Left lung (tissue), 10 donors: ENCODE measurements around the gene TMCC1. TPM values are rescaled to one million over a fixed set of nuclear protein-coding genes. Genes with fewer than 3 reads are reported as not detected.
"Not testable (repeated sequence)": the region's sequence is repeated elsewhere in the genome, so short reads cannot be mapped to it uniquely, and the experiment has no call there.

Experiments
- ATAC-seq: fragments of 200-7000 bp; cut with Tn5 transposase; one replicate; pipeline ENCODE4 v1.9.1; 2020; ENCODE audit warnings: moderate library complexity
- DNase-seq, 4 donors: peaks; one replicate each; pipeline ENCODE4 v3.0.0-alpha.2; 2013 to 2020
- H3K27ac ChIP-seq, 2 donors: fragments of 200-600 bp; sonication (generic) in 1 of 2; one replicate each; pipeline versions ENCODE4 v1.5.0 to v1.8.0; 2020 to 2021
- H3K27me3 ChIP-seq, 2 donors: fragments of 200-600 bp; sonication (generic) in 1 of 2; one replicate each; pipeline versions ENCODE4 v1.5.0 to v1.8.0; 2020 to 2021
- H3K36me3 ChIP-seq, 2 donors: fragments of 200-600 bp; sonication (generic) in 1 of 2; one replicate each; pipeline versions ENCODE4 v1.5.0 to v1.8.0; 2020 to 2021
- H3K4me1 ChIP-seq, 2 donors: fragments of 200-600 bp; one replicate each; pipeline ENCODE4 v1.8.0; 2021
- H3K4me3 ChIP-seq, 2 donors: fragments of 200-600 bp; sonication (generic) in 1 of 2; one replicate each; pipeline versions ENCODE4 v1.5.0 to v1.8.0; 2020 to 2021; ENCODE audit warnings: mild to moderate bottlenecking in 1 of 2
- H3K9me3 ChIP-seq, 2 donors: fragments of 200-600 bp; sonication (generic) in 1 of 2; one replicate each; pipeline versions ENCODE4 v1.5.0 to v1.8.0; 2020 to 2021
- intact Hi-C, 2 donors: fragments of 100-400 bp; cut with DNase I; formaldehyde crosslinking; loops; one replicate each; pipeline versions ENCODE4 v1.11.2 to v1.14.2; 2022
- polyA plus RNA-seq, 6 donors: library from polyadenylated mRNA; unstranded; fragments of 120-200 nt; gene quantifications; one replicate each; pipeline ENCODE4 v1.2.1, GENCODE V29; 2013; ENCODE audit not compliant: insufficient read length in 6 of 6
- total RNA-seq, 2 donors: library from RNA; stranded (reverse); fragmentation: NEBNext Ultra II Directional; extraction: Animal tissue kit (Norgen Biotek cat#: 25700); gene quantifications; one replicate each; pipeline ENCODE4 v1.2.1, GENCODE V29; 2021
- TF ChIP-seq, protein P1 (sequence below), 2 donors: fragments of 200-600 bp; sonication (generic) in 1 of 2; IDR thresholded peaks; one replicate each; pipeline versions ENCODE4 v1.5.0 to v1.8.0; 2021; ENCODE audit warnings: antibody characterized with exemption in 2 of 2
- donor health status: DM: no; HTN: yes; CAD: no.
- donor health status: DM: no; HTN: no; CAD: no.

The TMCC1 gene
- total and polyA plus RNA-seq, 8 donors: 24.4 to 38.8 (median 27.4) TPM

DNA sequence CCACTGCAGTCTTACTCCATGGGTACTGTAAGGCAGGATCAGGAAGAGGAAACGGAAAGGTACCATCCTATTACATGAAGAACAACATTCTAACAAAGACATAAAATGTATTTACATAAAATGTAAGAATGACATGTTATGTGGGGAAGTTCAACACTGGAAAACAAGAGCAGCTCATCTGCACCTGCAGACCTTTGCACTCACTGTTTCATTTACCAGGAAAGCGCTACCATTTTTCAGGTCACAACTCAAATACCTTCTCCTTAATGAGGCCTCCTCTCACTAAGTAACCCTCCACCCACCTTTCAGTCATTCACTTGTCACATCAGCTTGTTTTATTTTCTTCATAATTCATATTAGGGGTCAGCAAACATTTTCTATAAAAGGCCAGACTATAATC is 2.6 kb downstream of the TMCC1 start:
- Histone ChIP-seq H3K27ac (peak overlapping the region; percentile 26 to 28), H3K36me3 (no peaks in the 10 kb centered on the region), H3K4me1 (peaks cover 29 to 45% of the 10 kb centered on the region in 2 donors), H3K4me3 (no peak overlapping the region), H3K9me3 (no peaks in the 10 kb centered on the region), H3K27me3 (no peaks in the 10 kb centered on the region)
- intact Hi-C loops: no loop called here
- ATAC-seq (no peak), DNase-seq (no peak)
- TF ChIP-seq, protein P1, sequence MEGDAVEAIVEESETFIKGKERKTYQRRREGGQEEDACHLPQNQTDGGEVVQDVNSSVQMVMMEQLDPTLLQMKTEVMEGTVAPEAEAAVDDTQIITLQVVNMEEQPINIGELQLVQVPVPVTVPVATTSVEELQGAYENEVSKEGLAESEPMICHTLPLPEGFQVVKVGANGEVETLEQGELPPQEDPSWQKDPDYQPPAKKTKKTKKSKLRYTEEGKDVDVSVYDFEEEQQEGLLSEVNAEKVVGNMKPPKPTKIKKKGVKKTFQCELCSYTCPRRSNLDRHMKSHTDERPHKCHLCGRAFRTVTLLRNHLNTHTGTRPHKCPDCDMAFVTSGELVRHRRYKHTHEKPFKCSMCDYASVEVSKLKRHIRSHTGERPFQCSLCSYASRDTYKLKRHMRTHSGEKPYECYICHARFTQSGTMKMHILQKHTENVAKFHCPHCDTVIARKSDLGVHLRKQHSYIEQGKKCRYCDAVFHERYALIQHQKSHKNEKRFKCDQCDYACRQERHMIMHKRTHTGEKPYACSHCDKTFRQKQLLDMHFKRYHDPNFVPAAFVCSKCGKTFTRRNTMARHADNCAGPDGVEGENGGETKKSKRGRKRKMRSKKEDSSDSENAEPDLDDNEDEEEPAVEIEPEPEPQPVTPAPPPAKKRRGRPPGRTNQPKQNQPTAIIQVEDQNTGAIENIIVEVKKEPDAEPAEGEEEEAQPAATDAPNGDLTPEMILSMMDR (IDR thresholded peaks at IDR 0.05): no peak

DNA sequence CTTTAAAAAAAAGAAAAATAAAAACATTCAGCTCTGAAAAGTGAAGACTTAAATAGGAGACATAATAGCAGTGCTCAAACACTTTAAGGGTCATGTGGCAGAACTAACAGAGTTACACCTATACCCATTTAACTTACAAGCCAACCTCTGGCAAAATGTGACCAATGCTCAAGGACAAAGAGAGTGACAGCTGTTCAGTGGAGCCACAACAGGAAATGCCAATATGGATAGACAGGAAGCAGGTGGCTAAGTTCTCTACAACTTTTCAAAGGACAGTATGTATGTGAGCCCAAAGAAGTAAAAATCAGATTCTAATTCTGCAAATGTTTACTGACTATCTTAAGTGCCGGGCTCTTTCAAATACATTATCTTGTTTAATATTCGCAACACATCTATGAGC is 3.4 kb downstream of the TMCC1 start:
- intact Hi-C loops: no loop called here
- H3K27ac ChIP-seq: peak overlapping the region; percentile 26 to 28
- TF ChIP-seq, protein P1 (IDR thresholded peaks at IDR 0.05): no peak
- ATAC-seq: no peak
- no peaks in the 10 kb centered on the region for H3K27me3 ChIP-seq
- H3K9me3 ChIP-seq: no peaks in the 10 kb centered on the region
- no peak overlapping the region for H3K4me3 ChIP-seq
- peaks cover 29 to 45% of the 10 kb centered on the region in 2 donors for H3K4me1 ChIP-seq
- H3K36me3 ChIP-seq: no peaks in the 10 kb centered on the region
- DNase-seq: peak in 1 of 4 donors; percentile 13

DNA sequence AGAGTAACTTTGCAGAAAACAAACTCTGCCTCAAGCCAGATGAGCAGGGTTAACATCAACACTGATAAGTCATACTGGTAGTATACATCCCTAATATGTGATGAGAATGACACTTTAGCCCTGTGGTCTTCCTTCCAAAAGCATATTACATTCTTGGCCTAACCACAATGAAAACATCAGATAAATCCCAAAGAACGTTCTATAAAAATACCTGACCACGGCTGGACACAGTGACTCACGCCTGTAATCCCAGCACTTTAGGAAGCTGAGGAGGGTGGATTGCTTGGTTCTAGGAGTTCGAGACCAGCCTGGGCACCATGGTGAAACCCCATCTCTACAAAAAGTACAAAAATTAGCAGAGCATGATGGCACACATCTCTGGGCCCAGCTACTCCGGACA is 4.7 kb downstream of the TMCC1 start:
- peaks cover 25 to 38% of the 10 kb centered on the region in 2 donors for H3K4me1 ChIP-seq
- ATAC-seq (no peak), DNase-seq (no peak)
- H3K9me3 ChIP-seq: no peaks in the 10 kb centered on the region
- H3K4me3 ChIP-seq: no peak overlapping the region
- H3K36me3 ChIP-seq: no peaks in the 10 kb centered on the region
- TF ChIP-seq, protein P1 (IDR thresholded peaks at IDR 0.05): no peak
- intact Hi-C loops: no loop called here
- H3K27ac ChIP-seq: no peak overlapping the region
- no peaks in the 10 kb centered on the region for H3K27me3 ChIP-seq

DNA sequence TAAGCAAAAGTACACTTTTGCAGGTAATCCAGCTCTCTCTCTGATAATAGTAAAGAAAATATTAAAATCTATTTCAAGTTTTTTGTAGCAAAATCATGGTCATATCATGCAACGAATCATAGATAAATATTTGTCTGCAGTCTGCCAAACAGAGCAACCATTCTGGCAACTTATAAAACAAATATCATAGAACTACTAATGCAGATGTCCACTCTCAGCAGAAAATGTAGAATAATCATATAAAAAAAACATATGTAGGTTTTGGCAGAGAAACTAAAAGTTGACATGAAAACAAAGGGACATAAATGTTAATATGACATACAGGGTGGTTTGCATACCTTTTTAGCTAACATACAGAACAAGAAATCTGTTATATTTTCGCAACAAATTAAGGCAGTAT is 12.2 kb downstream of the TMCC1 start:
- H3K9me3 ChIP-seq: no peaks in the 10 kb centered on the region
- H3K4me1 ChIP-seq: no peaks in the 10 kb centered on the region
- ATAC-seq (no peak), DNase-seq (no peak)
- intact Hi-C loops: no loop called here
- H3K27ac ChIP-seq: no peak overlapping the region
- H3K27me3 ChIP-seq: no peaks in the 10 kb centered on the region
- H3K36me3 ChIP-seq: peaks cover 0 to 31% of the 10 kb centered on the region in 2 donors
- TF ChIP-seq, protein P1 (IDR thresholded peaks at IDR 0.05): no peak
- H3K4me3 ChIP-seq: no peak overlapping the region

DNA sequence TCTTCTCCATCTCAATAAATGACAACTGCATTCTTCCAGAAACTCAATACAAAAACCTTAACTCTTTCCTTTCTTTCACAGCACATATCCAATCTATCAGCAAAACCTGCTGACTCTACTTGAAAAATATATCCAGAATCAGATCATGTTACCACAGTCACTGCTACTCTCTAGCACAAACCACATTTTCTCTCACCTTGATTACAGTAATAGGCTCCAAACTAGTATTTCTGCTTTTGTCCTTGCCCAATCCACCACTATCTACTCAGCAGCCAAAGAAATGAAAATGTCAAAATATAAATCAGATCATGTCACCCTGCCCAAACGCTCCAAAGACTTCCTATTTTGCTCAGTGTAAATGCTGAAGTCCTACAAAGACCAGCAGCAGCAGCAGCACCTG is 15.2 kb downstream of the TMCC1 start:
- no peak overlapping the region for H3K27ac ChIP-seq
- H3K4me3 ChIP-seq: no peak overlapping the region
- H3K27me3 ChIP-seq: no peaks in the 10 kb centered on the region
- TF ChIP-seq, protein P1 (IDR thresholded peaks at IDR 0.05): no peak
- H3K4me1 ChIP-seq: no peaks in the 10 kb centered on the region
- peaks cover 0 to 53% of the 10 kb centered on the region in 2 donors for H3K36me3 ChIP-seq
- DNase-seq (no peak), ATAC-seq (no peak)
- intact Hi-C loops: no loop called here
- no peaks in the 10 kb centered on the region for H3K9me3 ChIP-seq

DNA sequence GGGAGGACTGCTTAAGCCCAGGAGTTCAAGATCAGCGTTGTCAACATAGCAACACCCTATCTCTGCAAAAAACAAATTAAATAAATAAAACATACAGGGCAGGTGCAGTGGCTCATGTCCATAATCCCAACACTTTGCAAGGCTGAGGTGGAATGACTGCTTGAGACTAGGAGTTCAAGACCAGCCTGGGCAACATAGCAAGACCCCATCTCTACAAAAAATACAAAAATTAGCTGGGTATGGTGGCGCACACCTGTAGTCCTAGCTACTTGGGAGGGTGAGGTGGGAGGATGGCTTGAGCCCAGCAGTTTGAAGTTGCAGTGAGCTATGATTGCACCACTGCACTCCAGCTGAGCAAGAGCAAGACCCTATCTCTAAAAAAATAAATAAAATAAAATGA is 19.0 kb downstream of the TMCC1 start:
- H3K27me3 ChIP-seq, intact Hi-C loops, H3K4me1 ChIP-seq, H3K9me3 ChIP-seq, ATAC-seq, H3K4me3 ChIP-seq, DNase-seq, H3K27ac ChIP-seq: not testable (repeated sequence)
- H3K36me3 ChIP-seq: peaks cover 0 to 61% of the 10 kb centered on the region in 2 donors
